Astrocyte of the cerebellum (primary cell): ENCODE data around the gene RPLP2.

Experiments
- DNase-seq: peaks from one replicate; pipeline ENCODE4 v3.0.0-alpha.2; 2011; ENCODE audit warnings: low read depth
- H3K4me3 ChIP-seq: 2 replicates; pipeline ENCODE4 v1.5.1; 2011; ENCODE audit warnings: mild to moderate bottlenecking, low read depth, low read length, moderate library complexity
- in situ Hi-C: cut with HindIII; loops from 2 replicates; pipeline ENCODE4 v1.10.0; 2017; ENCODE audit warnings: low sequenced_read_pairs
- TF ChIP-seq, protein P1 (sequence below): IDR thresholded peaks from 2 replicates; pipeline ENCODE4 v1.5.1; 2012; ENCODE audit warnings: low read length, low read depth, moderate library complexity, mild to moderate bottlenecking; ENCODE audit errors: missing control alignments

RPLP2 gene

DNA sequence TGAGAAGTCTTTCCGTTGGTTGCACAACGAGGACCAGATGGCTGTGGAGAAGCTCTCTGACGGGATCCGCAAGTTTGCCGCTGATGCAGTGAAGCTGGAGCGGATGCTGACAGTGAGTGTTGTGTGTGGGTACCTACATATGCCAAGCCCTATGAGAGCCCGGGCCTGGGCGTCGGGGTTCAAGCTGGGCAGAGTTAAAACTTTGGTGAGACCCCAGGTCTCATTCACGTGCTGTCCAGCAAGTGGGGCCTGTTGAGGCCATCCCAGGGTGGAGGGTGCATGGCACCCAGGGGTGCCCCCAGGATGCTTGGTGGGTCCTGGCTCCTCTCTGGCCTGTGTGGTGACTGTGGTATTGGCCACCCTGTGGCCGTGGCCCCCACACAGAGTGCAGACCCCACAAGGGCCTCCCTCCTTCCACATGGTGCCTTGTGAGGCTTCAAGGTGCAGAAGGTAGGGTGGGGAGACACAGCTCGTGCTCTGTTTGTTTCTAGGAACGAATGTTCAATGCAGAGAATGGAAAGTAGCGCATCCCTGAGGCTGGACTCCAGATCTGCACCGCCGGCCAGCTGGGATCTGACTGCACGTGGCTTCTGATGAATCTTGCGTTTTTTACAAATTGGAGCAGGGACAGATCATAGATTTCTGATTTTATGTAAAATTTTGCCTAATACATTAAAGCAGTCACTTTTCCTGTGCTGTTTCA, 45.3 kb upstream of the RPLP2 start:
- H3K4me3 ChIP-seq = no peak overlapping the region
- in situ Hi-C loops = loop anchor here (25.0 kb wide), 1 partner anchor 102 kb away; no protein-coding TSS in a partner anchor
- no peak for DNase-seq
- TF ChIP-seq, protein P1, sequence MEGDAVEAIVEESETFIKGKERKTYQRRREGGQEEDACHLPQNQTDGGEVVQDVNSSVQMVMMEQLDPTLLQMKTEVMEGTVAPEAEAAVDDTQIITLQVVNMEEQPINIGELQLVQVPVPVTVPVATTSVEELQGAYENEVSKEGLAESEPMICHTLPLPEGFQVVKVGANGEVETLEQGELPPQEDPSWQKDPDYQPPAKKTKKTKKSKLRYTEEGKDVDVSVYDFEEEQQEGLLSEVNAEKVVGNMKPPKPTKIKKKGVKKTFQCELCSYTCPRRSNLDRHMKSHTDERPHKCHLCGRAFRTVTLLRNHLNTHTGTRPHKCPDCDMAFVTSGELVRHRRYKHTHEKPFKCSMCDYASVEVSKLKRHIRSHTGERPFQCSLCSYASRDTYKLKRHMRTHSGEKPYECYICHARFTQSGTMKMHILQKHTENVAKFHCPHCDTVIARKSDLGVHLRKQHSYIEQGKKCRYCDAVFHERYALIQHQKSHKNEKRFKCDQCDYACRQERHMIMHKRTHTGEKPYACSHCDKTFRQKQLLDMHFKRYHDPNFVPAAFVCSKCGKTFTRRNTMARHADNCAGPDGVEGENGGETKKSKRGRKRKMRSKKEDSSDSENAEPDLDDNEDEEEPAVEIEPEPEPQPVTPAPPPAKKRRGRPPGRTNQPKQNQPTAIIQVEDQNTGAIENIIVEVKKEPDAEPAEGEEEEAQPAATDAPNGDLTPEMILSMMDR = no peak

DNA sequence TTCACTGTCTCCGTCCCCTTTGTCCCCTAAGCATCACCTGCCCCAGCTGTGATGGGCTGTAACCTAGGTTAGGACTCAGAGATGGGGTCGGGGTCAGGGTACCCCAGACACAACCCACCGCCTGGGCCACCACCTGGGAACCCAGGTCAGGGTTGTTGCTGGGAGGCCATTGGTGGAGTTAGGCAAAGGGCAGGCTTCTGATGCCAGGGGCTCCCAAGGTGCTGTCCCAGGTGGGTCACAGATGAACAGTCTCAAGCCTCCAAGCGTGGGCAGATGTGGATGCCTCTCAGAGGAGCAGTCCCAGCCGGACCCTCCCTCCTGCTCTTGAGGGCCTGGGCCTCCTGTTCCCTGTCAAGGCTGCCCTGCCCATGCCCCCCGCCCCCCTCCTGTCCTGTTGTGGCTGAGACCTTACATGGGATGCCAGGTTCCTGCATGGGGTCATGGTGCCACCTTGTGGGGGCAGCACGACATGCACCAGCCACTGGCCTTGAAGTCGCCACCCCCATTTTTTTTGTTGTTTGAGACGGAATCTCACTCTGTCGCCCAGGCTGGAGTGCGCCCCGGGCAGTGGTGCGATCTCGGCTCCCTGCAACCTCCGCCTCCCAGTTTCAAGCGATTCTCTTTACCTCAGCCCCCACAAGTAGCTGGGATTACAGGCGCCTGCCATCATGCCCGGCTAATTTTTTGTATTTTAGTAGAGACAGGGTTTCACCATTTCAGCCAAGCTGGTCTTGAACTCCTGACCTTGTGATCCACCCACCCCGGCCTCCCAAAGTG, 44.6 kb upstream of the RPLP2 start:
- H3K4me3 ChIP-seq = no peak overlapping the region

DNA sequence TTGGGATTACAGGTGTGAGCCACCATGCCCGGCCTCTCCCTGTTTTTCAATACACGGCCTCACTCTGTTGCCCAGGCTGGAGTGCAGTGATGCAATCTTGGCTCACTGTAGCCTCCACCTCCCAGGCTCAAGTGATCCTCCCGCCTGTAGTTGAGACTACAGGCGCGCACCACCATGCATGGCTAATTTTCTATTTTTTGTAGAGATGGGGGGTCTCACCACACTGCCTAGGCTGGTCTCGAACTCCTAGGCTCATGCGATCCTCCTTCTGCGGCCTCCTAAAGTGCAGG, 44.0 kb upstream of the RPLP2 start:
- no peak for DNase-seq
- in situ Hi-C loops = loop anchor here (25.0 kb wide), 1 partner anchor 103 kb away; no protein-coding TSS in a partner anchor
- TF ChIP-seq, protein P1 = no peak
- H3K4me3 ChIP-seq = no peak overlapping the region

More for the DNA sequence above, 44.6 kb upstream of the RPLP2 start:
- TF ChIP-seq, protein P1 = peak; percentile 50
- DNase-seq = no peak
- in situ Hi-C loops = loop anchor here (25.0 kb wide), 1 partner anchor 103 kb away; no protein-coding TSS in a partner anchor

DNA sequence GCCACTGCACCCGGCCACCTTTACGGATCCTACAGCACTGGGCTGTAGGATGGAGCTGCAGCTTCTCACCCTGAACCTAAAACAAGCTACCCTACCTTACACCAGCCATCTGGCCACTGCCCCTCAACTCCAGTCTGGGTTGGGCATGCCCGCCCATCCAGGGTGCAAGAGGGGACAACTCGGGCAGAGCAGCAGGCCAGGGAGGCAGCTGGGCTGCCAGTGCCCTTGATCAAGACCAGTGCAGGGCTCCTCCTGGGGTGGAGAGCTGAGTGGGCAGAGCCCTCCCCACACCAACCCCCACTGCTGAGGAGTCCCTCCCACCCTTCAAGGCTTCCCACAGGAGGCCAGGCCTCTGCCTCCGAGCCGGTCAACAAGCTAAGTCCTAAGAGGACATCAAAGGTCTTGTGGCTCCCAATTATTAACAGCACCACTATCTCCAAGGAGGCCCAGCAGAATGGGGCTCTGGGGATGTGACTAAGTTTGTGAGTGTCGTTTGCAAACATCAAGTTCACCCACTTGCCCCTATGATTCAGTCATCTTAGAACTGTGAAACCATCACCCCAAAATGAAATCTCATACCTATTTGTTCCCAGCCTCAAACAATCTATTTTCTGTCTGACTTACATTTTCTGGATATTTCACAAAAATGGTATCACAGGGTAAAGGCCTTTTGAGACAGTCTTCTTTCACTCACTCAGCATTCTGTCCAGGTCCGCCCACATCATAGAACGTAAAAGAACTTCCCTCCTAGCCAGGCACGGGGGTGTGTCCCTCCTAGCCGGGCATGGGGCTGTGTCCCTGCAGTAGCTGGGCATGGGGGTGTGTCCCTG, 43.4 kb upstream of the RPLP2 start:
- H3K4me3 ChIP-seq = no peak overlapping the region
- in situ Hi-C loops = loop anchor here (25.0 kb wide), 1 partner anchor 104 kb away; no protein-coding TSS in a partner anchor
- TF ChIP-seq, protein P1 = no peak
- no peak for DNase-seq

DNA sequence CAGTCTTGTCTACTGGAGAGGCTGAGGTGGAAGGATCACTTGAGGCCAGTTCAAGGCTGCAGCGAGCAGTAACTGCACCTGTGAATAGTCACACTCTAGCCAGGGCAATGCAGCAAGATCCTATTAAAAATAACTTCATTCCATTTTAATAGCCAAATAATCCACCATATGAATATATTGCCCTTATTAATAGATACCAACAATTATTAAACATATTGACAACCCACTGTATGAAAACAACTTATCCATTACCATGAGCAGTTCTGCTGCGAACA, 42.9 kb upstream of the RPLP2 start:
- H3K4me3 ChIP-seq = no peak overlapping the region
- TF ChIP-seq, protein P1 = no peak
- in situ Hi-C loops = loop anchor here (25.0 kb wide), 1 partner anchor 105 kb away; no protein-coding TSS in a partner anchor
- DNase-seq = no peak

DNA sequence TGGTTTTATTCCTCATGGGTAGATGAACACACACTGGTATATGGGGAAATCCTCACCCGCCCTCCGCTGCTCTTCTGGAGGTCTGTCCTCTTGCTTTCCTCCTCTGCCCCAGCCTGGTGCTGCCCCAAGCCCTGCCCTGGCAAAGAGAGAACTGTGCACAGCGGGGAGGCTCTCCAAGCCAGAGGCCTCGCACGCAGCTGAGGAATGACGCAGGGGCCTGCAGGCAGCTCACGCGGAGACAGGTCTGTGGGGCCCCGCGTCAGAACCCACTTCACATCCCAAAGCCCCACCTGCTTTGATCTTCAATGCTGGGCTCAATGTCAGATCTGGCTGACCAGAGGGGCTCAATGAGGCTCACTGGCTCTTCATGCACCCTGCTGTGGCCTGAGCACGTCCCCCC, 42.5 kb upstream of the RPLP2 start:
- no peak for DNase-seq
- H3K4me3 ChIP-seq = no peak overlapping the region
- in situ Hi-C loops = loop anchor here (25.0 kb wide), 1 partner anchor 105 kb away; no protein-coding TSS in a partner anchor
- TF ChIP-seq, protein P1 = no peak
